GM19240 (cell line): ENCODE measurements around the gene CD248.
"Not testable (repeated sequence)": the region's sequence is repeated elsewhere in the genome, so short reads cannot be mapped to it uniquely, and the experiment has no call there.

Source experiments
- DNase-seq: peaks from one replicate; pipeline ENCODE4 v3.0.0; 2011; ENCODE audit warnings: low spot score; ENCODE audit not compliant: insufficient read length

Gene CD248

GRCh38 chr11:66314186-66314501 lies 2.7 kb downstream of the CD248 start:
- DNase-seq = no peak

- no peak for DNase-seq
These were observed 3.3 kb downstream of the CD248 start for GRCh38 chr11:66313321-66314185.

GRCh38 chr11:66312549-66313320 lies 4.1 kb downstream of the CD248 start:
- DNase-seq = peak; percentile 98

- DNase-seq = peak; percentile 83
These were observed 4.8 kb downstream of the CD248 start for GRCh38 chr11:66311965-66312548.

GRCh38 chr11:66311470-66311964 lies 5.3 kb downstream of the CD248 start:
- DNase-seq = no peak

- not testable (repeated sequence) for DNase-seq
These were observed 5.9 kb downstream of the CD248 start for GRCh38 chr11:66310803-66311440.

GRCh38 chr11:66310324-66310723 lies 6.5 kb downstream of the CD248 start:
- DNase-seq = no peak

- DNase-seq = no peak
These were observed 7.4 kb downstream of the CD248 start for GRCh38 chr11:66309475-66309874.

GRCh38 chr11:66302656-66303055 lies 14.2 kb downstream of the CD248 start:
- no peak for DNase-seq

- DNase-seq = no peak
These were observed 17.7 kb downstream of the CD248 start for GRCh38 chr11:66299186-66299585.

- no peak for DNase-seq
These were observed 19.2 kb downstream of the CD248 start for GRCh38 chr11:66297610-66298009.

- DNase-seq = no peak
These were observed 21.9 kb downstream of the CD248 start for GRCh38 chr11:66294626-66295620.

GRCh38 chr11:66293777-66294625 lies 22.8 kb downstream of the CD248 start:
- DNase-seq = no peak

GRCh38 chr11:66293352-66293751 lies 23.5 kb downstream of the CD248 start:
- DNase-seq = no peak

- no peak for DNase-seq
These were observed 24.1 kb downstream of the CD248 start for GRCh38 chr11:66292543-66293332.

- DNase-seq = no peak
These were observed 24.9 kb downstream of the CD248 start, which contains the start of gene TMEM151A for GRCh38 chr11:66291706-66292542. TSS of gene TMEM151A (plus strand) at chr11:66291894. CDS start at chr11:66292014, 120 bp downstream.

- no peak for DNase-seq
These were observed 25.5 kb downstream of the CD248 start for GRCh38 chr11:66291303-66291705.

- no peak for DNase-seq
These were observed 26.6 kb downstream of the CD248 start for GRCh38 chr11:66290330-66290621.
